Measurements from ENCODE around the gene DEDD2. TPM values are rescaled to one million over a fixed set of nuclear protein-coding genes. Genes with fewer than 3 reads are reported as not detected.
A peak's percentile ranks its signal among the peaks of the same experiment; 100 is the strongest.

DEDD2 gene
- total and polyA plus RNA-seq, 2 donors (not counting 3 experiments of a cell fraction or from before 2014, with no cell fraction given), result 19.5 to 34.8 TPM

GRCh38 chr19:42250183-42250665, 32.7 kb upstream of the DEDD2 start:
- Histone ChIP-seq H3K27me3 (ENCODE audit: control insufficient read depth in 2 of 2, insufficient read depth in 2 of 2, low read length in 2 of 2) (no peaks in the 10 kb centered on the region), H3K36me3 (ENCODE audit: control insufficient read depth in 2 of 2, extremely low read depth in 1 of 2, insufficient read depth in 2 of 2, low read length in 2 of 2) (peaks cover 7 to 27% of the 10 kb centered on the region in 2 experiments), H3K4me3 (replicated peaks in 1 of 3; ENCODE audit: insufficient read depth in 1 of 3, low read depth in 1 of 3, low read length in 3 of 3) (peak overlapping the region in 2 of 3 experiments; percentile 18 to 25), H3K27ac (ENCODE audit: insufficient read depth, low read depth, low read length) (peak overlapping the region; percentile 67), H4K20me1 (replicated peaks; ENCODE audit: control insufficient read depth, extremely low read depth, insufficient read depth, low read length) (no peaks in the 10 kb centered on the region), H3K79me2 (ENCODE audit: control insufficient read depth, insufficient read depth, low read length) (peaks cover 53% of the 10 kb centered on the region), H3K4me2 (ENCODE audit: insufficient read depth, low read length) (peak overlapping the region; percentile 52), H3K9me1 (replicated peaks; ENCODE audit: control insufficient read depth, extremely low read depth, insufficient read depth, low read length) (no peaks in the 10 kb centered on the region), H3K9me3 (replicated peaks; ENCODE audit: control insufficient read depth, insufficient read depth, low read length) (no peaks in the 10 kb centered on the region), H2AFZ (ENCODE audit: low read depth, low read length) (no peak overlapping the region), H3K4me1 (ENCODE audit: control insufficient read depth, extremely low read depth, insufficient read depth, low read length) (peaks cover 33% of the 10 kb centered on the region), H3K9ac (replicated peaks; ENCODE audit: extremely low read depth, insufficient read depth, low read length) (peak overlapping the region; percentile 24)
- CTCF ChIA-PET, result interaction anchor here (1.2 to 11.8 kb wide), 6 partner anchors 17 to 46 kb away, joined by 3 to 365 read pairs (median 5); no protein-coding TSS in a partner anchor
- intact Hi-C loops (cut with micrococcal nuclease), result no loop called here
- FAIRE-seq (no peak), DNase-seq (ENCODE audit: low read depth, low spot score) (no peak)
- POLR2A ChIA-PET, result interaction anchor here (0.7 to 1.2 kb wide), 3 partner anchors 20 to 29 kb away, joined by 3 to 5 read pairs (median 4); no protein-coding TSS in a partner anchor
- dilution Hi-C loops (cut with MboI; ENCODE audit: extremely low pct_ligation_motif_present, low sequenced_read_pairs), result no loop called here
- no TSS peak for BruUV-seq (replicated peaks)
- no peak for TF ChIP-seq POLR2A (IDR thresholded peaks at IDR 0.05; ENCODE audit: low read depth, low read length)
- TF ChIP-seq MAX (IDR thresholded peaks at IDR 0.05; ENCODE audit: insufficient read depth, insufficient read length), result no peak
- TF ChIP-seq MYC (IDR thresholded peaks at IDR 0.05; ENCODE audit: low read depth, low read length), result no peak
- no peak for TF ChIP-seq GATA2 (IDR thresholded peaks at IDR 0.05; ENCODE audit: insufficient read depth, insufficient read length, low read depth, low read length)
- TF ChIP-seq CTCF (IDR thresholded peaks at IDR 0.05; ENCODE audit: extremely low read depth in 1 of 2, insufficient read depth in 1 of 2, low read depth in 1 of 2, low read length in 2 of 2), result no peak
- no peak for TF ChIP-seq EZH2 (IDR thresholded peaks at IDR 0.05; ENCODE audit: borderline replicate concordance, low read depth, low read length, severe bottlenecking)
- TF ChIP-seq JUN (IDR thresholded peaks at IDR 0.05; ENCODE audit: borderline replicate concordance, insufficient read depth, insufficient read length, low read depth), result no peak
- no peak for TF ChIP-seq POLR2AphosphoS5 (IDR thresholded peaks at IDR 0.05; ENCODE audit: insufficient read depth, low read depth, low read length)
- TF ChIP-seq FOS (IDR thresholded peaks at IDR 0.05; ENCODE audit: borderline replicate concordance, insufficient read depth, low read length), result no peak

All from endothelial cell of umbilical vein (primary cell).